Measurements from ENCODE around the gene FAM222A.

FAM222A gene

DNA sequence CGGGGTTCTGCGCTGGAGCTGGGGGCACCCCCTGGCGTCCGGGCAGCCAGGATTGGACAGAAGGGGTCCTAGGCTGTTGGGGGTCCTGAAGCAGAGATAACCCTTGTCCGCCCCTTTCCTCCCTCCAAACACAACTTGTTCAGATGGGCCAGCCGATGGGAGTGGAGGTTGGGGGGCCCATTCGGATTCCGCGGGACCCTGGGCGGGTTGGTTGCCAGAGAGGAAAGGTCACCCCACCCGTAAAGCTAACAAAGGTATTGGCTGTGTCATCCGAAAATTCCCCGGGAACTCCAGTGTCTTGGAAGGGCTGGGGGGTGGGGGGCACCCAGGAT is 1.3 kb downstream of the FAM222A start:
- TF ChIP-seq, protein P1, sequence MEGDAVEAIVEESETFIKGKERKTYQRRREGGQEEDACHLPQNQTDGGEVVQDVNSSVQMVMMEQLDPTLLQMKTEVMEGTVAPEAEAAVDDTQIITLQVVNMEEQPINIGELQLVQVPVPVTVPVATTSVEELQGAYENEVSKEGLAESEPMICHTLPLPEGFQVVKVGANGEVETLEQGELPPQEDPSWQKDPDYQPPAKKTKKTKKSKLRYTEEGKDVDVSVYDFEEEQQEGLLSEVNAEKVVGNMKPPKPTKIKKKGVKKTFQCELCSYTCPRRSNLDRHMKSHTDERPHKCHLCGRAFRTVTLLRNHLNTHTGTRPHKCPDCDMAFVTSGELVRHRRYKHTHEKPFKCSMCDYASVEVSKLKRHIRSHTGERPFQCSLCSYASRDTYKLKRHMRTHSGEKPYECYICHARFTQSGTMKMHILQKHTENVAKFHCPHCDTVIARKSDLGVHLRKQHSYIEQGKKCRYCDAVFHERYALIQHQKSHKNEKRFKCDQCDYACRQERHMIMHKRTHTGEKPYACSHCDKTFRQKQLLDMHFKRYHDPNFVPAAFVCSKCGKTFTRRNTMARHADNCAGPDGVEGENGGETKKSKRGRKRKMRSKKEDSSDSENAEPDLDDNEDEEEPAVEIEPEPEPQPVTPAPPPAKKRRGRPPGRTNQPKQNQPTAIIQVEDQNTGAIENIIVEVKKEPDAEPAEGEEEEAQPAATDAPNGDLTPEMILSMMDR (IDR thresholded peaks at IDR 0.05; ENCODE audit: extremely low read depth, missing control alignments) = no peak
- no peak for DNase-seq (ENCODE audit: low spot score)

DNA sequence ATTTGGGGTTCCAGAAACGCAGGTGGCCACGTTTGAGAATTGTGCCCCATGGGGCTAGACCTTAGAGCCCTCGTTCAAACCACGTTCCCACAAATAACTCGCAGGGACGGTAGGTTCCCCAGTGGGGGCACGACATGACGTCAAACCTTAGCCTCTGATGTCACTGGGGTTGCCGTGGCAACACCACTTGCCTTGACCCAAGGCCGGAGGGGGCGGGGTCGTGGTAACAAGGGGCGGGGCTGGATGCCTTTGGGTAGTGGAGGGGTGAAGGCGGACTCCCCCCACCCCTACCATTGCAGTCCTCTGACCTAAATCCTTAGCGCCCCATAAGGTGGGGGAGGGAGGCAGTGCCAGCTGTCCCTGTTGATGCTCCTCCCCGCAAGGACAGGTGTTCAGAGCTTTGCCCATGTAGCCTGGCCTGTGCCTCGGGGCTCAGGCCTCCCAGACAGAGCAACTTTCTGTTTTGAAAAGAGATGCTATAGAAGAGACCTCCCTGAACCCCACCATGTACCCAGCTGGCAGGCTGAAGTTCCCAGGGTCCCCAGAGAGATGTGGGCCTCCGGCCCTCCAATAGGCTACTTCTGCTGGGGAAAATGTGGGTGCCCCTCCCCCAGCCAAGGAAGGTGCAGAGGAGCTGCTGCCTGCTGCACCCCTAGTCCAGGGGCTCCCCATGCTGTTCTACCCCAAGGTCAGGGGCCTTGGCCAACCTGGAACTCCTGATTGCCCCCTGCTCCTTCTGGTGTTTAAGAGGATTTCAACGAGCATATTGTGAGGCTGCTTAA is 1.9 kb downstream of the FAM222A start:
- DNase-seq (ENCODE audit: low spot score) = no peak
- TF ChIP-seq, protein P1 (IDR thresholded peaks at IDR 0.05; ENCODE audit: extremely low read depth, missing control alignments) = no peak

DNA sequence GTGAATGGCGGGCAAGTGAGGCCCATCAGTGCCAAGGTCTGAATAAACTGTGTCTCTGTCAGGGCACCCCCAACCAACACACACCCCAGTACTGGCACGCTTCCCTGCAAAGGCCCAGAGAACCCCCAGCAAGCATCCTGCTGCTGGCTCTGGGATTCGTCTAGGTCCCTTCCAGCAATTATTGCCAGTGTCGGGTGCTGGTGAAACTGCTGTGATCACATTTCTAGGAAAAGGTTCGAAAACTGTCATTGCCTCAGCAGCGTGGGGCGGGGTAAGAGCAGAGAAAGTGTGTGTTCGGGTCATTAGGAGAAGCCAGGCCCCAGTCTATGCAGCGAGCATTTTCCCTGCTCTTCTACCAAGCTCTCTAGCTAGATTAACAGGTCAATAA is 2.5 kb downstream of the FAM222A start:
- DNase-seq (ENCODE audit: low spot score) = no peak
- TF ChIP-seq, protein P1 (IDR thresholded peaks at IDR 0.05; ENCODE audit: extremely low read depth, missing control alignments) = no peak

DNA sequence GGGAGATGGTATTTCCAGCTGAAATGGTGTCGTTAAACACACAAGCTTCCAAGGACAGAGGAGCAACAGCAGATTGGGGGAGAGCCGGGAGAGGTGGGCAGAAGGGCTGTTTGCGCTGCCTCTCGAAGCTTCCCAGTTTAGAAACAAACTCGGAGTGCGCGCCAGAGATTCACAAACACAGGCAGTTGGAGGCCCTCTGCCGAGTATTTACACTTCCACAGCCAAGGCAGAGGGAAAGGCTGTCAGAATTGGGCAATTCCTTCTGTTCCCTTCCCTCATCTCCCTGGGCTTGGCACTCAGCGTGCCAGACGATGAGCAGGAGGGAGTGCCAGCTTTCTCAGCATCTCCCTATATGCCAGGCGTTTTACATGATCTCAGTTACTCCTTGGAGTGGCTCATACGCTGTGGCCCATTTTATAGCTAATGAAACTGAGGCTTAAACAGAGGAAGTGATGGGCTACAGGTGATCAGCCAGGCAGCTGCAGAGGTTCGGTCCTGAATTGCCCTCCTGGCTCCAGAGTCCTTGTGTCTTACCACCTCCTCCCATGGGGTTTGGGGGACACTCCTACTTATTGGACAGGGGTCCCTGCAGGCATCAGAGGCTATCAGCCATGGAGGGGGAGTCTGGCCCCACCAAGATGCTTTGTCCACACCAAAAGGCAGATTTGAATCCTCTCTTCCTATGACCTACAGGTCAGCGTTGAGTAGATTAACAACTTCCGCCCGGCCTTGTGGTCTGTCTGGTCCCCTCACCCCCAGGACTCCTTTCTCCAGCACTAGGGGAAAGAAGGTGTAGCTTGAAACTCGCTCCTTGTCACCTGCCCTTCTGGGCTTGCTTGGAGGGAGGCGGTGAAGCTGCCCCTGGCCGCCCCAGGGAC is 3.1 kb downstream of the FAM222A start:
- no peak for DNase-seq (ENCODE audit: low spot score)
- TF ChIP-seq, protein P1 (IDR thresholded peaks at IDR 0.05; ENCODE audit: extremely low read depth, missing control alignments) = no peak

DNA sequence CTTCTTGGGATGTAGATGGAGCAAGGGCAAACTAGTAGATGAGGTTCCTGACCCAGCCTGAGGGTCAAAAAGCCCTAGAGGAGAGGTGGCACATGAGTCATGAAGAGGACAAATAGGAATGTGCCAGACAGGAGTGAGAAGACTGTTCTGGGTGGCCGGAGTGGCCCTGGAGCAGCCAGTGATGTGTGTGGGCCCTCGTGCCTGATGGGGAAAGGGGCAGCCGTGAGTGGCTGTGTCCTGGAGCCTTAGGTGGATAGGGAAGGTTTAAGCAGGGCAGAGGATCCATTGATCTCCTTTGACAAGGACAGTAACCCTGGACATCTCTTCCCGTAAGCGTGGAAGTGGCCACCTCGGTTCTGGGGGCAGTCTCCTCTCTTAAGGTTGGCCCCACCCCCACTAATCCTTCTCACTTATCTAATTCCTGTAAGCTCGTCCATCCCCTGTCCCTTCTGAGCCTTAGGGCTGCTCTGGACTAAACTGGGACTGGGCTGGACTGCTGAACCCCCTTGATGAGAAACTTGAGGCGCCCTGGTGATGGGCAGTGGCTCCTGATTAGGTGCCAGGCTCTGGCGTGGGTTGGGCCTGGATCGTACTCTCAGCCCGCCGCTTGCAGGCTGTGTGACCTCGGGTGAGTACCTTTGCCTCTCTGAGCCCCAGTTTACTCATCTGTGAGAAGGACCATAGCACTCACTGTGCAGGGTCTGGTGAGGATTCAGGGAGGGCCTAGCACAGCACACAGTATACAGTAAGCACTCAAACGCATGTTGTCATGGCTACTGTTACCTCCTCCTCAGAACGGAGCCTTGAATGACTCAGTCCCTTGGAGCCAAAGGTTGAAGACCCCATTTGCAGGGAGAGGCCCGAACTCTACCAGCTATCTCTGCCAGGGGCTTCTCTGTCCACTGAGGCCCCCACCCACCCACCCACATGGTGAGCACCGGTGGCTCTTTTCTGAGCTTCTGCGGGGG is 4.0 kb downstream of the FAM222A start:
- DNase-seq (ENCODE audit: low spot score) = no peak
- TF ChIP-seq, protein P1 (IDR thresholded peaks at IDR 0.05; ENCODE audit: extremely low read depth, missing control alignments) = no peak

DNA sequence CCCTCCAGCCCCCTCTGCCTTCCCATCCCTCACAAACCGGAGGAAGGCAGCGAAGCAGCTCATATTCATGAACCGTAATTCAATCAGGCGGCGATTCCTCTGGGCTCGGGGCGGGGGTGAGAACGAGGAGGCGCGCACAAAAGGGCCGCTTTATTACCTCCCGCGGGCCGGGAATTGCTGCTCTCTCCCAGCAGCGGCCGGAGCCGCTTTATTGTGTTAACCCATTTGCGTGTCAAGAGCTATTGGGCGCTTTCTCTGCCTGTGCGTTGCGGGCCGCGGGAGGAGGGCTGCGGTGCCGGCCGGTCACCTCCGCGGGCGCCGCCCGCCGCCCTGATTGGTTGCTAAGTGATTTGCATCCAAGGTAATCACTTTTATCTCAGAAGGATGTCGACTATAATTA is 4.8 kb downstream of the FAM222A start:
- DNase-seq (ENCODE audit: low spot score) = no peak
- TF ChIP-seq, protein P1 (IDR thresholded peaks at IDR 0.05; ENCODE audit: extremely low read depth, missing control alignments) = no peak

Data from GM20000 (cell line).